NCI-H1105 (cell line): Measurements from ENCODE around the gene C18orf32.
A peak's percentile ranks its signal among the peaks of the same experiment; 100 is the strongest.
"Not testable (repeated sequence)": the region's sequence is repeated elsewhere in the genome, so short reads cannot be mapped to it uniquely, and the experiment has no call there.

ENCODE experiments used
- DNase-seq: peaks from one replicate; lab custom pipeline; 2025; lab: John Stamatoyannopoulos, UW

C18orf32 gene

DNA sequence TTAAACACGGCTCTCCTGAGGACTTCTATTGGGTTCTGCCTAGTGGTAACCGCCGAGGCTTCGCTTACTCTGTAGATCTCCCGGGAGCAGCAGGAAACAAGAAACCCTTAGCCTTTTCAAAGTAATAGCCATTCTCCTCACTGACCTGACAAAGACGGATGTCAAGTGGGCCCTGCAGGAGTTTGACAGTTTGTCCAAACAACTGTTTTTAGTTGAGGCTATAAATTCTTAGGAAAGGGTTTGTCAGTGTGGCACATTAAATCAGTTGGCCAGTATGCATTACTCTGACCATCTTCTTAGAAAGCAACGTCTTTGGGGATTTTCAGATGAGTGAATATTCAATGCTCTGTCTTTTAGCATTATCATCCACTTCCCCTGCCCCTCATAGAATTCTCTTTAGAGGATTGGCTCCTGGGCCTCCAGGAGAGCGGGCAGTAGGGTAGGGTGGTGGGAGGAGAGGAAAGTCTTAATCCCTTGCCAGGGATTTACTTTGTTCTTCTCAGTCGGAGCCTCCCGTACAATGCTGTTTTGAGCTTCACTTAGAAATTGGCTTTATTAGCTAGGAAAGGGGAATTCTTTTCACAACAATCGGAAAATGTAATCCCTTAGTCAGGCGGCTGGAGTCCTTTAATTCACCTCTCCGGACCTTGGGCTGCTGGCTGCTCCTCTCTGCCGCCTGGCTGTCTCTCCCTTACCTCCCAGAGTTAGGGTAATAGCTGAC lies 13.3 kb upstream of the C18orf32 start:
- no peak for DNase-seq

DNA sequence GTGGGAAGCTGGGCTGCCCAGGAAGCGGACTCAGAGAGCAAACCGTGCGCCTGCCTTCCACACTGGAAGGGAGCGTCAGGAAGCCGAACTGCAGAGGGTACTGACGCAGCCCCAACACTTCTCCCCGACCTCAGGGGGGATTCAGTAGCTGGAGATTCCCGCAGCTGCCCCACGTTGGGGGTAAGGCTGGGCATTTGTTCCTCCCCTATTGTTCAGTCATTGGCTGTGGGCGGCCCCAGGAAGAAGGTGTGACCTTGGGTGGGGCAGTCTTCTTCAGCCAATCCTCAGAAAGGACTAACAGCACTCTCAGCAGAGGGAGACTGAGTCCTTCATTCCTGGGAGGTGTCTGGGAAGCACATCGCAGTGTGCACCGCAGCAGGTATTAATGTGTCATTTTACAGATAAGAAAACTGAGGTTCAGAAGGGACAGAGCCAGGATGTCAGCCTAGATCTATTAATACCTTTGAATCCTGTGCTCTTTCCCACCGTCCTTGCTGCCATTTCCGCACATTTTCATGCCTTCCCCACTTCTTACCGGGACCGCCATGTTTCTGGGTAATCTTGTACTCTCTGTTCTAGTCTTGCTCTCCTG lies 12.1 kb upstream of the C18orf32 start:
- no peak for DNase-seq

DNA sequence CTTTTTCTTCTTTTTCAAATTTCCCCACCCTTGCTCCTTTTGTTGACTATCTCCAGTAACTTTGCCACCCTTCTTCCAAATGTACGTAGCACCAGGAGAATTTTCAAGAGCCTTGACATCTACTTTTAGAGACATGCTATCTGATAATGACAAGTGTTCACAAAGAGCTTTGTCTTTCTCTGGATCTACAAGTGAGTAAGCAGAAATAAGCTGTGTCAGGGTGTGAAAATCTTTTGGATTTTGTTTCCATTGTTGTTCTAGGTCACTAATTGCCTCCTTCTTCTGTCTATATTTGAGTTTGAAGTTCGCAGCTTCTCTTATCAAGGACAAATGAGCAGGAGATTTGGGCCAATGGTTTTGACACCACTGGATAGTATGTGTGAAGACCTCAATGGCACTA lies 8.4 kb upstream of the C18orf32 start:
- DNase-seq: no peak

DNA sequence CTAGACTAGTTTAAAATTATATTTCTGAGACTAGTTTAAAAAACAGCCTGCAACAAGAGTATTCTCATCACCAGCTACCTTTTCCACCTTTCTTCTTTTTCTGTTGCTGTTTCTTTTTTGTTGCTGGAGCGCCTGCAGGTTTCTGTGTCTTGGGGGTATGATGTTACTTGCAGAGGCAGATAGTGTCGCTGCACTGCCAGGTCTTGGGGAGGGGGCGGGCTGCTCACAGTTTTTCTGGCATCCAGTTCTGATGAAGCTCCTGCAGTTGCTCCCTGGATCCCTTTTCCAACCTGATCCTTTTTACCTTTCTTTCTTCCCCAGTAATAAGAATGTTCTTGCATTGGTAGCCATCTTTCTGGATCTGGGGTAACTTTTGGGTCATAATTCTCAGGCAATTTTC lies 8.0 kb upstream of the C18orf32 start:
- DNase-seq: no peak

DNA sequence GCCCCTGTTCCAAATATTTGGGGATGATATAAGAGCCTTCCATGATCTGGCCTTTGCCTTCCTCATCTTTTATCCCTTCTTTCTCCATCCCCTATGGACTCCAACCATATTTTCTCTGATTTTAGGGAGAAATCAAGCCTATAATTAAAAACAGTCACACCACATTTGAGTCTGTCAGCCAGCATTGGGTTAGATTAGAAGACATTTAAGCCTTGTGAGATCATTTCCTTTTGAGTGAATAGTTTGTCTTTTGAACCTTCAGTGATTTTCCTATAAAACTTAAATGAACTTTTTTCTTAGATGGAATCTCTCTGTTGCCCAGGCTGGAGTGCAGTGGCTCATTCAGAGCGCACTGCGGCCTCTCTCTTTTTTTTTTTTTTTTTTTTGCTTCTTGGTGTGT lies 7.6 kb upstream of the C18orf32 start:
- DNase-seq: no peak

DNA sequence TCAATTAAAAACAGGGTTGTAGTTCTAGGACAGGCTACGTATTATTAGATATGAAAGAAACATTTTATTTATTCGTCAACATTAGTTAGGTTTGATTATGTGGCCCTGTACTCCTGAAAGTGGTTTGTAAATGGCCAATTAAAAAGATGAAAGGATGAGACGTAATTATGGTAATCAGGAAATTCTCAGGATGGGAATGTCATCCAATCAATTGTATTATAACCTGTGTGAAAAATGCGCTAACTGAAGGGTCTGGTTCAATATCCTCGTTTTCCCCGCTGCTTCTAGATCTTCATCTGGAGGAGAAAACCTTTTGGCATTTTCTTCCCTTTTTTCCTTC lies 5.6 kb upstream of the C18orf32 start:
- no peak for DNase-seq

DNA sequence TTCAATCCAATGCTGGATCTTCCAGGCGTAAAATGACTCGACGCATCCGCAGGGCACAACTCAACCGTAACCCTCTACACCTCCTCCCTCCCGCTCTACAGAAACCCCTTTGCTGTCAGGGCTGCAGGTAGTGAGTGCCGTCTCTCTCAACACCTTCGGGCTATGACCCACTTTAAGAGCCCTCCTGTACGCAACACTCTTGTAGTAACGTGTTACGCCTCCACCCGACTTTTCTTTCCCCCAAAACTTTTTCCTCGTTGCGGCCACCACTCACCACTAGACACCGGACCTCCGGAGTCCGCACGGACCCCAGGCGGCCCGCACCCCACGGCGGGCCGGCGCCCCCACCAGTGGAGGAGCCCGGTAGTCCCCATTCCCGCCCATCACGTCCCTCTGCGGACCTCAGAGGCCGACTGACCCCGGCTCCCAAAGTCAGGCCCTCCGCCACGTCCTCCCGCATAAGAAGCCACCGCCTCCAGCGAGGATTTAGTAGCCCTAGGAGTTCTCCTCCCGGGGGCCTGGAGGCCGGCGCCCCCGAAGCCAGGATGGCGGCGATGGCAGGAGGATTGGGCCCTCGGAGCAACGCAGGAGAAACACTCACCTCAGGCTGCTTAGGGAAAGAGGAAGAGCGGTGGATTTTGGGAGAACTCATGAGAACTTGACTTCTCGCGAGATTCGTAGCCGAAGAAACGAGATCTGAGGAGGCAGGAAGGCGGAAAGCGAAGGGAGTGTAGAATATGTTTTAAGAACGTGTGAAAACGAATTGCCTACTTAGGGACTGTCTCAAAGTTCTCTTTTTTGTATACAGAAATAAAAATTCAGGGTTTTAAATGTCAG lies 5.0 kb upstream of the C18orf32 start, which contains the start of gene RPL17:
Gene RPL17, minus strand, starts transcription at position 609 of the 837 bp plus-strand sequence.
- peak; percentile 99 for DNase-seq

DNA sequence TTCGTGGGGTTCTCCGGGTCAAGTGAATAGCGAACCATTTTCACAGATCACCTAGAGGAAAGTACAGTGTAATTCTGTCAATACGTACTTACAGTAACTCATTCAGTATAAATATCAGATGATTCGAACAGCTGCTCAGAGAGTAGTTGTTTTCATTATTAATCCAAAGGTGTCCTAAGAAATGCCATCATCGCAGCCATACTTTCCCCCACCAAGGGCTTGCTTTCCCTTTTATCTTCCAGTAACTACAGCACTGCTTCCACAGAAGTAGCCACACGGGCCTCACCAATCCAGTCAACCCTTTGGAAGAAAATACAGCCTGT lies 4.5 kb upstream of the C18orf32 start:
- no peak for DNase-seq

DNA sequence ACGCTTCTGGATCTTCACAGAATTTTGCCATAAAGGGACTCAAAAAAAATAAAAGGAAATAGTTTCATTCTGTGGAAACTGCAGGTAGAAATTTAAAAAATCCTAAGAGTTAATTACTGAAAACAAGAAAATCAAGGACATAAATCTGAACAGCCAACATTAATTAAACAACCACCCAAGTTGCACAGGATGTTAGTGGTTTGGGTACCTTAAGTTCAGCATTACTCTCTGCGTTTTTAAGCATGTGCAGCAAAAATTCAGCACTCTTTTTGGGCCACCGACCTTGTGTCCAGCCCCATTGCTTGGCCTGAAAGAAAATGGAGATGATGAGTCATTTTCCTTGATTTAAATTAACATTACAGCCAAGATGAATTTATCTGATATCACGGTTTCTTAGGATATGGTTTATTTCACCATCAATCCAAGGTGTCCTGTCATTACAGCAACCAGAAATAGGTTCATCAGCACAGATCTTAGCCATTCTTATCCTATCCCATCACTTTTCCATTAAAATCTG lies 3.3 kb upstream of the C18orf32 start:
- no peak for DNase-seq

DNA sequence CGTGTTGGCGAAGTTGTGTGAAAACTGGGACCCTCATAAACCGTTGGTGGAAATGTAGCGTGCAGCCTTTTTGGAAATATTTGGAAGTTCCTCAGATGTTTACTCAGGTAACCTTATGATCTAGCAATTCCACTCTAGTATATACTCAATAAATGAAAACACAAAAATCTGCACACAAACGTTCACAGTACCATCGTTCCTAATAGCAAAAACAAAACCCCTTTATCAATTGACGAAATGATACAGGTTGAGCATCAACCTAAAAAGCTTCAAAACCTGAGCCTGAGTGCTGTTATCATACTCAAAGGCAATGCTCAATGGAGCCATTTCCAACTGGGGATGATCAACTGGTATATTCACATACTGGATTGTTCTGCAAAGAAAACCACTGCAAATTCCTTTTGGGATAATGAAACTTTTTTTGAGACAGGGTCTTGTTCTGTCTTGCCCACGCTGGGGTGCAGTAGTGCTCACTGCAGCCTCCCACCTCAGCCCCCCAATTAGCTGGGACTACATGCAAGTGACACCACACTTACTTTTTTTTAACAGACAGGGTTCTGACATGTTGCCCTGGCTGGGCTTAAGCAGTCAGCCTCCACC lies 777 bp upstream of the C18orf32 start:
- no peak for DNase-seq

DNA sequence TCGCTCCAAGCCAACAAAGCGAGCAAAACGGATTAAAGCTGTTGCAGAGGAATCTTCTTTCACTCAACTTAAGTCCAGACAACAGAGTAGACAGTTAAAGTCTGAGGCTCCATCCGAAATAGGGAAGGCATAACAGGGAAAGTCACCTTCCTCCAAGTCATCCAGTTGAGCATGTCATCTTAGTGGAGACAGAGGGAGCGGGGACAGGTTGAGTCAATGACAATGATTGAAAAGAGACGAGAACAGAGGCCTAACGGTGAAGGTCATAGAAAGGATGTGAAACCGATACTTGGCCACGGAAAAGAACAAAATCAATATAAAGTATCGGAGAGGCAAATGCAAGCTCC lies 455 bp downstream of the C18orf32 start:
- DNase-seq: no peak

DNA sequence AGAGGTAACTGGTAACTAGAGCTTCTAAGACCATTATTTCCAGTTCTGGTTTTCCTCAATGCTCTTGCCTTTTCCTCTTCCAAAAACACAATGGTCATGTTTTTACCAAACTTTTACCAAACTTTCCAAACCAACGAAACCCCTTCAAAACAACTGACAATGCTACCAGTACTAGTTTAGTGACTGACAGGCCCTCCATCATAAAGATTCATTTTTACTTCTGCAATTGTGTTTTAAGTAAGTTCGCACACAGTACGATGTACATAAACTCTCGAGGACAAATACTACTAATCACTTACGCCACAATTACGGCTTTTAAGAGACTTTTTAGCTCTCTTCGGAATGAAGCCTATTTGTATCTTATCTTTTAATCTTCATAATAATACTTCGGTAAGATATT lies 900 bp downstream of the C18orf32 start:
- DNase-seq: no peak

DNA sequence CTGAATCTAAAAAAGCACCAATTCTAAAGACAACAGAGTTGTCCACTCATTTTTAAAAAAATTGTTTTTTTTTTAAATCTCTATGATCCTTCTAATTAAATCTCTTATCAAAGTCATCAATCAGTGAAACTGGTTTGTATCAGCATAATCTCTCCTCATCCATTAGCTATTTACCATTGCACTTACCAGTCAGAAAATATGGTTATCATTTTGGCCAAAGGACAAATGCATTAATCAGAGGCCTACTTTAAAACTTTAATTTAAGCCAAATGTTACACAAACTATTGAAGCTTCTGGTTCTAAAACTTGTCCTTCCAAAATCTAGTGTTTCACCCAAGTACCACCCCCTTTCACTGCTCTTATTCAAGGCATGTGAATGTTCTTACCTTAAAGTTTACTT lies 3.8 kb downstream of the C18orf32 start:
- DNase-seq: no peak

DNA sequence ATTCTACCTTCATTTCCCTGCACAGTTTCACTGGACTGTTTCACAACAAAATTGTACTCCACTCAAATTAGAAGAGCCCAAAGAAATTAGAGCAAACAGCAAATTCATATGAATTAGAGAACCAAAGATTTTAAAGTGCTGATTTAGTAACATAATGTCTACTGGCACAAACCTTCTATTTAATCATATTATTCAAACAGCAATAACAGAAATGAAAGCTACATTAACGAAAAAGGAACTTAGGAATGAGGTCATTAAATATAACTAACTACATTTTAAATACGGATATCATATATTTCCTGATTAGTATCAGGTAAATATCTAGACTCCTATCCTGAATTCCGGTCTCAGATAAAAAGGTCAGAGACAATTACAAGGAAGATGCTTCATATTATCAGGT lies 5.1 kb downstream of the C18orf32 start:
- no peak for DNase-seq

DNA sequence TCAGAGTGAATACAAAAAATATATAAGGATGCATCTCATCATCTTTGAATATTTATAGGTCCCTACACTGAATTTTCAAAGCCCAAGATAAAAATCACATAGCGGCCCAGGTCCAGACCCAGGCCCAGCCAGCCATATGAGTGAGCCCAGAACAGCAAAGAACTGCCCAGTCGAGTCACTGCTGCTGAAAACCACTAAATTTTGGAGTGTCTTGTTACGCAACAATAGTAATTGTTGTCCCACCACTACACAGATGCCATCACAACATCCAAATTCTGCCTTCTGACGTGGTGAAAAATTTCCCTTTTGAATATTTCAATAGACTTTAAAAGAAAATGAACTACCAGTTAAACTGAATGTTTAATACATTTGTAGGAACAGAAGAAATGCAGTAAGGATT lies 5.7 kb downstream of the C18orf32 start:
- DNase-seq: no peak

DNA sequence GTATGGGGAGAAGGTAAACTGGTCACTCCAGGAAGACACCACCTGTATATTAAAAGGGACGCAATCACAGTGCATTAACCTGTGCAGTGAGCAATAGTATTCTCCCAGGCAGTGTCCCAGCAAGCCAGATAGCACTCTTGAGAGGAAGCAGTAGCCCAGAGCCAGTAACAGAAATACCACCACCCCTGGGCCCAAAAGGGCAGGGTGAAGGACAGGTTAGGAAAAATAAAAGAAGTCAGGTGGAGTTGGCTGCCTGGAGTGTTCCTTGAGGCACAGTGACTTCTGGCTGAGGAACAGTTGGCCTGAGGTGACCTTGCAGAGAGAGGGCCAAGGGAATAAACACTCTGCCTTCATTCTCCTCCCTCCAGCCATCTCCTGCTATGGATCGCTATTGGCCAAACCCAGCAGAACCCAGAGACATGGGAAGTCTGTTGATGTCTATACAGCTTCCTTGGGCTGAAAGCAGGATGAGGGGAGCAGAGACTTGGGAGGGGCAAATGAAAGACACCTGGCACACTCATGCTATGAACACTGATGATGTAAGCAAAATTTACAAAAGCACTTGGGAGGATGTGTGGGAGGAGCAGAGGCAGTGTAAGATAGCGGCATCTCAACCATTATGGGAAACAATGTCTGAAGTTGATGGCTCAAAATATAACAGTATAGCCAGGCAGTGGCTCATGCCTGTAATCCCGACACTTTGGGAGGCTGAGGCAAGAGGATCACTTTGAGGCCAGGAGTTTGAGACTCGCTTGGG lies 7.5 kb downstream of the C18orf32 start:
- DNase-seq: no peak

DNA sequence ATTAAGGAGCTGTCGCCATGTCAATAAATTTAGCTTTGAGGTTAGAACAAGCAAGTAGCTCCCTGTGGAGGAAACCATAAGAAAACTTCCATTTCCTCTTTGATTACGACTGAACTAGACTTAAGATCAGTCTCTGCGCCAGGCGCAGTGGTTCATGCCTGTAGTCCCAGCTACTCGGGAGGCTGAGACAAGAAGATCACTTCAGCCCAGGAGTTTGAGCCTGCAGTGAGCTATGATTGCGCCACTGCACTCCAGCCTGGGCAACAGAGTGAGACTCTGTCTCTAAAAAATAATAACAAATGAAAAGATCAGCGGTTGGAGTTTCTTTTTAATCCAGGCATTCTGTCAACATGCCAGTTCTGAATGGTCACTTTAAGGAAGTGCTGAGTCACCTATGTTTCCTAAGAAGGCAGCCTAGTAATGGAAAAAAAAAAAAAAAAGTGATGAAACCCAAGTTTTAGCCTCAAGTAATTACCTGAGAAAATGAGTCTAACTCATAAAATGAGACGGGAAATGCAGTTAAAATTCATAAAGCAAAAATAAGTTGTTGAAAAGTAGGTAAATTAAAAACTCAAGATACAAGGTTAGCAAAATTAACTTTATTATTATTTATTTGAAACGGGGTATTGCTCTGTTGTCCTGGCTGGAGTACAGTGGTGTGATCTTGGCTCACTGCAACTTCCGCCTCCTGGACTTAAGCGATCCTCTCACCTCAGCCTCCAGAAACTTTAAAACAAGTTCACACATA lies 10.2 kb downstream of the C18orf32 start:
- DNase-seq: no peak

DNA sequence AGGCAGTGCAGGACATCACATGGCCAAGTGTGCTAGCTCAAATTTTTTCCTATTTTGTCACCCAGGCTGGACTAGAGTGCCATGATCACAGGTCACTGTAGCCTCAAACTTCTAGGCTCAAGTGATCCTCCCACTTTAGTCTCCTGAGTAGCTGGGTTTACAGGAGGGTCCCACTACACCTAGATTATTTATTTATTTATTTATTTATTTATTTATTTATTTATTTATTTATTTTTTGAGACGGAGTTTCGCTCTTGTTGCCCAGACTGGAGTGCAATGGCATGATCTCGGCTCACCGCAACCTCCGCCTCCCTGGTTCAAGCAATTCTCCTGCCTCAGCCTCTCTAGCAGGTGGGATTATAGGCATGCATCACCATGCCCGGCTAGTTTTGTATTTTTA lies 12.1 kb downstream of the C18orf32 start:
- DNase-seq: not testable (repeated sequence)

DNA sequence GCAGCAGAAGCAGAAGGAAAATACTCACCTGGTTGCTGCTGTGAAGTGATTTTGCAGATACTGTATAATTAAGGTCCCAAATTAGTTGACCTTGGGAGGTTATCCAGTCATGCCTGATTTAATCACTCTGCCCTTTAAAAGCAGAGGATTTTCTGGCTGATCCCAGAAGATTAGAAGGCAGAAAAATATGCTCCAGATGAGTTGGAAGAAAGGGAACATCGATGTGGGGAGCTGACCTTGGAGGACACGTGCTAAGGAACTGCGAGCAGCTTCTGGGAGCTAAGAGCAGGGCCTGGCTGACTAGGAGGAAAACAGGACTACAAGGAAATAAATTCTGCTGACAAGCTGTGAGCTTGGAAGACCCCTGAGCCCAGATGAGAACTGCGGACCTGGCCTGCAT lies 13.3 kb downstream of the C18orf32 start:
- DNase-seq: no peak

DNA sequence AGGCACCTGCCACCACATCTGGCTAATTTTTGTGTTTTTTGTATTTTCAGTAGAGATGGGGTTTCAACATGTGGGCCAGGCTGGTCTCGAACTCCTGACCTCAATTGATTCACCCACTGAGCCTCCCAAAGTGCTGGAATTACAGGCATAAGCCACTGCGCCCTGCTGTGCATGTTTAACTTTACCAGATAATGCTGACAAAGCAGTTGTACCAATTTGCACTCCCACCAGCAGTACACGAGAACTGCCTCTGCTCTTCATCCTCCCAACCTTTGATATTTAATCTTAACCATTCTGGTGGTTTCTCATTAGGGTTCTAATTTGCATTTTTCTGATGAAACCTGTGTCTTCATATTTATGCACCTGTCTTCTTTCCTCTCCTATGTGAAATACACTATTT lies 14.6 kb downstream of the C18orf32 start:
- no peak for DNase-seq

DNA sequence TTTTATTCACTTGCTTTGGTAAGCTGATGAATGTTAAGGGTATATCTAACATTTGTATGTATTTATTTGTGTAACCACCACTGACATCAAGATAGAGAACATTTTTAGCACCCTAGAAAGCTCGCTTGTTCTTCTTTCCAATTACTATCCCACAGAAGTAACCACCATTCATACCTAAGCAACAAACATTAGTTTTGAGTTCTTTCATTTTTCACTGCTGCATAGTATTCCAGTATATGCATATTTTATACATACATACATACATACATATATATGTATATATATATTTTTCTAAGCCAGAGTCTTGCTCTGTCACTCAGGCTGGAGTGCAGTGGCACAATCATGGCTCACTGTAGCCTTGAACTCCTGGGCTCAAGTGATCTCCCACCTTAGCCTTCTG lies 15.5 kb downstream of the C18orf32 start:
- DNase-seq: no peak
